Measurements from ENCODE around the gene C2orf80. TPM values are rescaled to one million over a fixed set of nuclear protein-coding genes. Genes with fewer than 3 reads are reported as not detected.
"Not testable (repeated sequence)": the region's sequence is repeated elsewhere in the genome, so short reads cannot be mapped to it uniquely, and the experiment has no call there.

Gene C2orf80
- 0.84 TPM for polyA plus RNA-seq
- long read RNA-seq, donor 1: 0 reads
- long read RNA-seq, donor 2: 0 reads
- long read RNA-seq, donor 3: 0 reads
- long read RNA-seq, donor 4: 0 reads
- long read RNA-seq, donor 5: 0 reads
- long read RNA-seq, donor 6: 0 reads
- long read RNA-seq, donor 7: 0 reads
- long read RNA-seq, donor 8: 0 reads
- long read RNA-seq, donor 9, partial matches to known transcripts: 0 of 1 reads
- long read RNA-seq, donor 9, other reads (novel, unspliced or antisense): 0 of 1 reads
- long read RNA-seq, donor 10: 0 reads
- long read RNA-seq, donor 11: 0 reads

- H3K9me3 ChIP-seq (ENCODE audit: control insufficient read depth, low read depth, low read length): no peaks in the 10 kb centered on the region
- H3K4me1 ChIP-seq (ENCODE audit: control insufficient read depth, insufficient read depth, low read length): no peaks in the 10 kb centered on the region
- H3K36me3 ChIP-seq (ENCODE audit: control insufficient read depth, insufficient read depth, low read length): no peaks in the 10 kb centered on the region
- no peak for DNase-seq
- H3K4me3 ChIP-seq (ENCODE audit: low read length): no peak within 1 kb of the TSS
- no peaks in the 10 kb centered on the region for H3K27me3 ChIP-seq (ENCODE audit: control insufficient read depth, insufficient read depth, low read length)
- WGBS (ENCODE audit: insufficient coverage, low lambda C conversion rate): no CpG with 5 or more reads among the region's 10 CpGs
- H3K27ac ChIP-seq (ENCODE audit: low read length): no peak within 1 kb of the TSS
Measured at GRCh38 chr2:208189810-208190503, at the start of gene C2orf80. TSS of gene C2orf80 (minus strand) at chr2:208190030. CDS start at chr2:208186986, 3,044 bp downstream.

- Histone ChIP-seq H3K27ac (ENCODE audit: low read length) (no peak overlapping the region), H3K36me3 (ENCODE audit: control insufficient read depth, insufficient read depth, low read length) (peaks cover 29% of the 10 kb centered on the region), H3K4me3 (ENCODE audit: low read length) (no peak overlapping the region), H3K27me3 (ENCODE audit: control insufficient read depth, insufficient read depth, low read length) (no peaks in the 10 kb centered on the region), H3K9me3 (ENCODE audit: control insufficient read depth, low read depth, low read length) (no peaks in the 10 kb centered on the region), H3K4me1 (ENCODE audit: control insufficient read depth, insufficient read depth, low read length) (peaks cover 7% of the 10 kb centered on the region)
- no CpG with 5 or more reads among the region's 2 CpGs for WGBS (ENCODE audit: insufficient coverage, low lambda C conversion rate)
- no peak for DNase-seq
Measured at GRCh38 chr2:208235860-208236259, 46.0 kb upstream of the C2orf80 start.

- Histone ChIP-seq H3K4me1 (ENCODE audit: control insufficient read depth, insufficient read depth, low read length) (peaks cover 2% of the 10 kb centered on the region), H3K27ac (ENCODE audit: low read length) (no peak overlapping the region), H3K36me3 (ENCODE audit: control insufficient read depth, insufficient read depth, low read length) (peaks cover 24% of the 10 kb centered on the region), H3K9me3 (ENCODE audit: control insufficient read depth, low read depth, low read length) (no peaks in the 10 kb centered on the region), H3K4me3 (ENCODE audit: low read length) (no peak overlapping the region), H3K27me3 (ENCODE audit: control insufficient read depth, insufficient read depth, low read length) (no peaks in the 10 kb centered on the region)
- WGBS (ENCODE audit: insufficient coverage, low lambda C conversion rate): no CpG with 5 or more reads among the region's 1 CpG
- no peak for DNase-seq
Measured at GRCh38 chr2:208234786-208235185, 45.0 kb upstream of the C2orf80 start.

GRCh38 chr2:208228476-208228875 is 38.6 kb upstream of the C2orf80 start:
- Histone ChIP-seq H3K4me3 (ENCODE audit: low read length) (no peak overlapping the region), H3K4me1 (ENCODE audit: control insufficient read depth, insufficient read depth, low read length) (no peaks in the 10 kb centered on the region), H3K9me3 (ENCODE audit: control insufficient read depth, low read depth, low read length) (peaks cover 6% of the 10 kb centered on the region), H3K27ac (ENCODE audit: low read length) (no peak overlapping the region), H3K27me3 (ENCODE audit: control insufficient read depth, insufficient read depth, low read length) (no peaks in the 10 kb centered on the region), H3K36me3 (ENCODE audit: control insufficient read depth, insufficient read depth, low read length) (no peaks in the 10 kb centered on the region)
- DNase-seq: no peak
- no CpG with 5 or more reads among the region's 1 CpG for WGBS (ENCODE audit: insufficient coverage, low lambda C conversion rate)

- no peak for DNase-seq
- H3K27ac ChIP-seq (ENCODE audit: low read length): no peak overlapping the region
- no peaks in the 10 kb centered on the region for H3K4me1 ChIP-seq (ENCODE audit: control insufficient read depth, insufficient read depth, low read length)
- no peak overlapping the region for H3K4me3 ChIP-seq (ENCODE audit: low read length)
- WGBS (ENCODE audit: insufficient coverage, low lambda C conversion rate): no CpG with 5 or more reads among the region's 33 CpGs
- no peaks in the 10 kb centered on the region for H3K27me3 ChIP-seq (ENCODE audit: control insufficient read depth, insufficient read depth, low read length)
- no peaks in the 10 kb centered on the region for H3K36me3 ChIP-seq (ENCODE audit: control insufficient read depth, insufficient read depth, low read length)
- peaks cover 6% of the 10 kb centered on the region for H3K9me3 ChIP-seq (ENCODE audit: control insufficient read depth, low read depth, low read length)
Measured at GRCh38 chr2:208227581-208228232, 37.9 kb upstream of the C2orf80 start.

- 100% methylated on average over 2 of the region's 2 CpGs for WGBS (ENCODE audit: insufficient coverage, low lambda C conversion rate)
- Histone ChIP-seq H3K27ac (ENCODE audit: low read length) (no peak overlapping the region), H3K27me3 (ENCODE audit: control insufficient read depth, insufficient read depth, low read length) (no peaks in the 10 kb centered on the region), H3K4me1 (ENCODE audit: control insufficient read depth, insufficient read depth, low read length) (no peaks in the 10 kb centered on the region), H3K9me3 (ENCODE audit: control insufficient read depth, low read depth, low read length) (peaks cover 6% of the 10 kb centered on the region), H3K4me3 (ENCODE audit: low read length) (no peak overlapping the region), H3K36me3 (ENCODE audit: control insufficient read depth, insufficient read depth, low read length) (no peaks in the 10 kb centered on the region)
- DNase-seq: no peak
Measured at GRCh38 chr2:208224802-208225201, 35.0 kb upstream of the C2orf80 start.

GRCh38 chr2:208222351-208222750 is 32.5 kb upstream of the C2orf80 start:
- H3K4me3 ChIP-seq (ENCODE audit: low read length): no peak overlapping the region
- no peaks in the 10 kb centered on the region for H3K36me3 ChIP-seq (ENCODE audit: control insufficient read depth, insufficient read depth, low read length)
- no peaks in the 10 kb centered on the region for H3K4me1 ChIP-seq (ENCODE audit: control insufficient read depth, insufficient read depth, low read length)
- no peaks in the 10 kb centered on the region for H3K27me3 ChIP-seq (ENCODE audit: control insufficient read depth, insufficient read depth, low read length)
- no peaks in the 10 kb centered on the region for H3K9me3 ChIP-seq (ENCODE audit: control insufficient read depth, low read depth, low read length)
- H3K27ac ChIP-seq (ENCODE audit: low read length): no peak overlapping the region
- DNase-seq: no peak
- WGBS (ENCODE audit: insufficient coverage, low lambda C conversion rate): 100% methylated on average over 1 of the region's 3 CpGs

GRCh38 chr2:208221873-208222272 is 32.0 kb upstream of the C2orf80 start:
- no CpG with 5 or more reads among the region's 3 CpGs for WGBS (ENCODE audit: insufficient coverage, low lambda C conversion rate)
- H3K4me1 ChIP-seq (ENCODE audit: control insufficient read depth, insufficient read depth, low read length); DNase-seq; H3K9me3 ChIP-seq (ENCODE audit: control insufficient read depth, low read depth, low read length); H3K27me3 ChIP-seq (ENCODE audit: control insufficient read depth, insufficient read depth, low read length); H3K27ac ChIP-seq (ENCODE audit: low read length); H3K4me3 ChIP-seq (ENCODE audit: low read length); H3K36me3 ChIP-seq (ENCODE audit: control insufficient read depth, insufficient read depth, low read length): not testable (repeated sequence)

GRCh38 chr2:208210688-208211451 is 21.0 kb upstream of the C2orf80 start:
- H3K36me3 ChIP-seq (ENCODE audit: control insufficient read depth, insufficient read depth, low read length): no peaks in the 10 kb centered on the region
- H3K27ac ChIP-seq (ENCODE audit: low read length): no peak overlapping the region
- H3K27me3 ChIP-seq (ENCODE audit: control insufficient read depth, insufficient read depth, low read length): no peaks in the 10 kb centered on the region
- H3K9me3 ChIP-seq (ENCODE audit: control insufficient read depth, low read depth, low read length): no peaks in the 10 kb centered on the region
- WGBS (ENCODE audit: insufficient coverage, low lambda C conversion rate): no CpG with 5 or more reads among the region's 9 CpGs
- H3K4me1 ChIP-seq (ENCODE audit: control insufficient read depth, insufficient read depth, low read length): no peaks in the 10 kb centered on the region
- H3K4me3 ChIP-seq (ENCODE audit: low read length): no peak overlapping the region
- no peak for DNase-seq
